ENCODE measurements around the gene HINT3. TPM values are rescaled to one million over a fixed set of nuclear protein-coding genes. Genes with fewer than 3 reads are reported as not detected.

HINT3 gene
- total RNA-seq, 1 donor from 2014 or later = 32.9 TPM

- peaks cover 23% of the 10 kb centered on the region for H3K36me3 ChIP-seq
- H3K4me3 ChIP-seq = no peak overlapping the region
- intact Hi-C loops (cut with micrococcal nuclease) = no loop called here
- no peak overlapping the region for H3K27ac ChIP-seq (replicated peaks)
- peaks cover 22% of the 10 kb centered on the region for H3K4me1 ChIP-seq
- H3K27me3 ChIP-seq (ENCODE audit: low read depth) = no peaks in the 10 kb centered on the region
- TF ChIP-seq, protein P1, sequence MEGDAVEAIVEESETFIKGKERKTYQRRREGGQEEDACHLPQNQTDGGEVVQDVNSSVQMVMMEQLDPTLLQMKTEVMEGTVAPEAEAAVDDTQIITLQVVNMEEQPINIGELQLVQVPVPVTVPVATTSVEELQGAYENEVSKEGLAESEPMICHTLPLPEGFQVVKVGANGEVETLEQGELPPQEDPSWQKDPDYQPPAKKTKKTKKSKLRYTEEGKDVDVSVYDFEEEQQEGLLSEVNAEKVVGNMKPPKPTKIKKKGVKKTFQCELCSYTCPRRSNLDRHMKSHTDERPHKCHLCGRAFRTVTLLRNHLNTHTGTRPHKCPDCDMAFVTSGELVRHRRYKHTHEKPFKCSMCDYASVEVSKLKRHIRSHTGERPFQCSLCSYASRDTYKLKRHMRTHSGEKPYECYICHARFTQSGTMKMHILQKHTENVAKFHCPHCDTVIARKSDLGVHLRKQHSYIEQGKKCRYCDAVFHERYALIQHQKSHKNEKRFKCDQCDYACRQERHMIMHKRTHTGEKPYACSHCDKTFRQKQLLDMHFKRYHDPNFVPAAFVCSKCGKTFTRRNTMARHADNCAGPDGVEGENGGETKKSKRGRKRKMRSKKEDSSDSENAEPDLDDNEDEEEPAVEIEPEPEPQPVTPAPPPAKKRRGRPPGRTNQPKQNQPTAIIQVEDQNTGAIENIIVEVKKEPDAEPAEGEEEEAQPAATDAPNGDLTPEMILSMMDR (IDR thresholded peaks at IDR 0.05; ENCODE audit: borderline replicate concordance) = no peak
- no peak for DNase-seq
- H3K9me3 ChIP-seq (replicated peaks) = no peaks in the 10 kb centered on the region
Measured at GRCh38 chr6:125994670-125995488, 38.3 kb downstream of the HINT3 start.

DNA sequence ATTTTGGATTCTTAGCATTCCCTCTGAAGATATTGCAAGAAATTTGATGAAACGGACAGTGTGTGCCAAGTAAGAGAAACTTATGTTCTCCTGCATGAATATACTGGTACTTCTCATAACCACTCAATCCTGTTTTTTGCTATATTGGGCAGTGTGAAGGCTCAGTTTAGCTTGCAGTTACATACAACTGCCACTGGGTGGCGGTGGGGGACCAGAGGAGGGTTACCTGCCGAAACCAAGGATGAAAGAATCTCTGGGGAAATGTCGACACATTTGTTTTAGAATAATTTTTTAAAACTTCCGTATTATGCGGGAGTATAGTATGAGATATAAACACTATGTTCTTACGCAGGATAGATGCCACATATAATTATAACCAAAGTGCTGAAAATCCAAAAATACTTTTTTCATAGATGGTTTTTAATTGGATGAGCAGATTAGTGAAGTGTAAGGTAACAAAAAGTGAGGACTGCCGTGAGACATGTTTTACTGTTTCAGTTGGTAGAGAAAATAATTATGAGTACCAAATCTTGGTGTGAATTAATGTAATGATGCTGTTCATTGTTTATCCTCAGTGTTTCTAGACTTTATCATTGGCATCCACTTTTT lies 39.5 kb downstream of the HINT3 start:
- H3K4me1 ChIP-seq = peaks cover 22% of the 10 kb centered on the region
- H3K27ac ChIP-seq (replicated peaks) = no peak overlapping the region
- intact Hi-C loops (cut with micrococcal nuclease) = no loop called here
- H3K4me3 ChIP-seq = no peak overlapping the region
- H3K9me3 ChIP-seq (replicated peaks) = no peaks in the 10 kb centered on the region
- H3K36me3 ChIP-seq = peaks cover 26% of the 10 kb centered on the region
- TF ChIP-seq, protein P1 (IDR thresholded peaks at IDR 0.05; ENCODE audit: borderline replicate concordance) = peak; percentile 98
- no peaks in the 10 kb centered on the region for H3K27me3 ChIP-seq (ENCODE audit: low read depth)
- DNase-seq = peak; percentile 39

GRCh38 chr6:126002755-126003679 lies 46.4 kb downstream of the HINT3 start:
- H3K9me3 ChIP-seq (replicated peaks) = no peaks in the 10 kb centered on the region
- H3K4me3 ChIP-seq = no peak overlapping the region
- TF ChIP-seq, protein P1 (IDR thresholded peaks at IDR 0.05; ENCODE audit: borderline replicate concordance) = no peak
- no peaks in the 10 kb centered on the region for H3K4me1 ChIP-seq
- H3K27me3 ChIP-seq (ENCODE audit: low read depth) = no peaks in the 10 kb centered on the region
- no peak for DNase-seq
- H3K36me3 ChIP-seq = peaks cover 39% of the 10 kb centered on the region
- no peak overlapping the region for H3K27ac ChIP-seq (replicated peaks)
- intact Hi-C loops (cut with micrococcal nuclease) = no loop called here

GRCh38 chr6:126007800-126008199 lies 51.2 kb downstream of the HINT3 start:
- TF ChIP-seq, protein P1 (IDR thresholded peaks at IDR 0.05; ENCODE audit: borderline replicate concordance) = no peak
- peaks cover 47% of the 10 kb centered on the region for H3K36me3 ChIP-seq
- intact Hi-C loops (cut with micrococcal nuclease) = no loop called here

DNA sequence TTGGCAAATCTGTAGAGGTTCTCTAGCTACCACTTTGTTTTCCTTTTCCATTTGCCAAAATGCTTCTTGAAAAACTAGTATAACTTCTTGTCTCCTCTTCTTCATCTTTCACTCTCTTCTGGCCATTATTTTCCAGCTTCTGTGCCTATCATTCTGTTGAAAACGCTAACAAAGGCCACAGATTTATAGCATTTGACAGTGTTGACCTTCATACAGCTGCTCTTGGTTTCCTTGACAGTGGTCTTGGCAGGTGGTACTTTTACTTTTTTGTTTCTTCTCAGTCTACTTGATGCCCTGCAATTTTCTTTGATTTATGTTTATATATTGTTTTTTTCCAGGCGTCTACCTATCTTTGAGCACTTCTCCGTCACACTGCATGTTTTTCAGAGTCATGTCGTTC lies 53.5 kb downstream of the HINT3 start:
- peaks cover 60% of the 10 kb centered on the region for H3K36me3 ChIP-seq

More at GRCh38 chr6:126007800-126008199, 51.2 kb downstream of the HINT3 start:
- Histone ChIP-seq H3K9me3 (replicated peaks) (no peaks in the 10 kb centered on the region), H3K4me3 (no peak overlapping the region), H3K27me3 (ENCODE audit: low read depth) (no peaks in the 10 kb centered on the region), H3K27ac (replicated peaks) (no peak overlapping the region), H3K4me1 (no peaks in the 10 kb centered on the region)
- no peak for DNase-seq

More for the DNA sequence above, 53.5 kb downstream of the HINT3 start:
- H3K4me3 ChIP-seq = no peak overlapping the region
- intact Hi-C loops (cut with micrococcal nuclease) = no loop called here
- H3K9me3 ChIP-seq (replicated peaks) = no peaks in the 10 kb centered on the region
- no peaks in the 10 kb centered on the region for H3K27me3 ChIP-seq (ENCODE audit: low read depth)
- no peaks in the 10 kb centered on the region for H3K4me1 ChIP-seq
- no peak overlapping the region for H3K27ac ChIP-seq (replicated peaks)
- TF ChIP-seq, protein P1 (IDR thresholded peaks at IDR 0.05; ENCODE audit: borderline replicate concordance) = no peak
- DNase-seq = no peak
